ENCODE measurements around the gene UACA.

Gene UACA

DNA sequence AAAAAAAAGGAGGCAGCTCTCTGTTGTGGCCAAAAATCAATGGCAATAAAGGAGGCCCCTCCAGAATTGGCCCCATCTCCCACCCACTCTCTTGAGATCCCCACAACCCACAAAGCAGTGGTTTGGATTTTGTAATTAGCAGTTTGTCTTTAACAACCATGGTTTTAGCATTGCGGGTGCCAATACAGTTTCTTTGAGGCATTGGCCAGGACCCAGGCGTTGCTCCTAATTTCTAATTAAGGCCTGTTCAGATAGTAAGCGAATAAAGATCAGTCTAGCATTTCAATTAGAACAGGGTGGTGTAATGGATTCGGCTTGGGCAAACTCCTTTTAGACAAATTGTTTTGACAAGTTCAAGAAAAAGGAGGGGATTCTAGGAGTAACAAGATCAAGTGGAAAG lies 23.6 kb upstream of the UACA start:
- no peak for DNase-seq

DNA sequence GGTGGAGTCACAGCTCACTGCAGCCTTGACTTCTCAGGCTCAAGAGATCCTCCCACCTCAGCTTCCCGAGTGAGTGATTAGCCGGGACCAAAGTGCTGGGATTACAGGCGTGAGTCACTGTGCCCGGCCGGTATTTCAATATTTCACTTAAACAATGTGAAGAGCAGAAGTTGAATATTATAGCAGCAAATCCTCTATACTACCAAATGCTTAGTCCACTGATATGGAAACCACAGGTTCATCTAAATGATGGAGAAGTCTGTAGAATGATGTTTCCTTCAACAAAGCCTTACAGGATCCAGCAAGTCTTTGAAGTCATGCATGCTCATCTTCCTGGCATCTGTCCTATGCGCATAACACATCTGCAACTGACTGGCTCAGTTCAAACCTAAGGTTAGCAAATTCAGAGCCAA lies 20.3 kb upstream of the UACA start:
- DNase-seq = no peak

DNA sequence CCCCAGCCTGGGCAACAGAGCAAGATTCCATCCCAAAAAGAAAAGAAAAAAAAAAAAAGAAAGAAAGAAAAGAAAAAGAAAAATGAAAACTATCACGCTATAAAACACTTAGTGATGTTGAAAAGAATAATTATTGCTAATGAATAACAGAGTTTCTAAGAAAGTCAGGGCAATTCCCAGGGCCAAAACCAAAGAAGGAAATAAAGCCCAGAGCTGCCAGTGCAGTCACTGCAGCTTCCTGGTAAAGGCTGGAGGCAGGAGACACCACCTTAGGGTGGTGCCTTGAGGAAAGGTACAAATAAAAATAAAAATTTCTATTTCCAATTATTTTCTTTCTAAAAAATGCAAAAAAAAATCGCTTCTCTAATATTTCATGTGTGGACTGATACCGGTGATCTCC lies 19.7 kb upstream of the UACA start:
- DNase-seq = no peak

DNA sequence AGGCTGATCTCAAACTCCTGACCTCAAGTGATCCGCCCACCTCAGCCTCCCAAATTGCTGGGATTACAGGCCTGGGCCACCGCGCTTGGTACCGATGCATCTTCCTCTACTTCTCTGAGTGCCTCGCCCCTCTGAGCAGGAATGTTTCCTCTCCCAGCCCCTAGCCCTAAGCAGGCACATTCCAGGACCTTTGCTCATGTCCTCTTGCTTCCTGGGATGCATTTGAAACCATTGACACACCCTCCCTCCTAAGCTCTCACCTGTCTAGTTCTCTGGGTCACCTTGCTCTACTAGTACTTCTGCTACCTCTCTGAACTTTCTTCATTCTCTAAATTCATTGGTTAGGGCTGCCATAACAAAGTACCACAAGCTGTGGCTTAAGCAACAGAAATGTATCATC lies 17.9 kb upstream of the UACA start:
- DNase-seq = no peak

DNA sequence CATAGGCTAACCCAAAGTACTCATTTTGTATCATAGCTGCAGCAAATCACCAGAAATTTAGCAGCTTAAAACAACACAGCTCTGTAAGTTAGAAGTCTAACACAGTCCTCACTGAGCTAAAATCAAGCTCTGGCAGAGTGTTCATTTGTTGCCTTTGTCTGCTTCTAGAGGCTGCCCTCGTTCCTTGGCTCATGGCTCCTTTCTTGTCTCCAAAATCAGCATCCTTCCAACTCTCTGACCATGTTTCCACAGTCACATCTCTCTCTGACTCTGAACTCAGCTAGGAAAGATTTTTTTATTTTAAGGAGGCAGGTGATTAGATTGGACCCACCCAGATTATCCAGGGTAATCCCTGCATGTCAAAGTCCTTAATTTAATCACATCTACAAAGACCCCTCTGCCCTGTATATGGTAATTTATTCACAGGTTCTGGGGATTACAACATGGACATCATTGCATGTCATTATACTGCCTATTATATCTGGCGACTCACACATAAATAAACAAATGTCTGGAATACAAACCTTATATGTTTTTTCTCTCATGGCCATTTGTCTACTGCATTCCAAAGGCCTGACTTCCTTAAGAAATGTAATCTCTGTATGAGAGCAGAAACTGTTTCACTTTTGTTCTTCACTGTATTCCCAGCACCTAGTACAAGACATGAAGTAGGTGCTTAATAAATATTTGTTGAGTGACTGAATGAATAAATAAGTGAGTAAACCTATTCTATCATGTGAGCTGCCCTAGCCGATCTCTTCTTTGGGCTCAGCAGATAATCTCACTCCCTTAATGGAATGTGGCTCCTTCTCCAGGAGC lies 15.1 kb upstream of the UACA start:
- DNase-seq = no peak

DNA sequence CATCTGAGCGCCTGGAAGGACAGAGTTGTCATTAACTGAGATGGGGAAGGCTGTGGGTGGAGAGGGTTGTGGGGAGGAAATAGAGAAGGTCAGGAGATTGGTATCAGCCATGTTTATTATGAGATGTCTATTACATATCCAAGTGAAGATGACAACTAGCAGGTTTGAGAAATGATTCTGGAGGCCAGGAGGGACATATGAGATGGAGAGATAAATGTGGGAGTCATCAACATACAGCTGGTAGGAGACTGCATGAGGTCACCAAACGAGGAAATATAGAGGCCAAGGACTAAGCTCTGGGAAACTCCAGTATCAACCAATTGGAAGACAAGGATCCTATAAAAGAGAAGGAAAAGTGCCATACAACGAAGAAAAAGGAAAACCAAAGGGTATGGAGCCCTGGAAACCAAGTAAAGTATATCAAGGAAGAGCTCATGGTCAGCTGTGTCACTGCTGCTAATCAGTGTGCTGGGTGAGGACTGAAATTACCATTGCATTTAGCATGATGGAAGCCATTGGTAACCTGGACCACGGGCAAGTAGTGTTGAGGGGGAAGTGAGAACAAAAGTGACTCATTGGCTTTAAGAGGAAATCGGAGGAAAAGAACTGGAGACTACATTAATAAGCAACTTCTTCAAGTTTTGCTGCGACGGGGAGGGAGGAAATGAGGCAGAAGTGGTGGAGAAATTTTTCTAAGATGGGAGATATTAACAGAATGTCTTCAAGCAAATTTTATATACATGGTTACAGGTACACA lies 14.0 kb upstream of the UACA start:
- no peak for DNase-seq

DNA sequence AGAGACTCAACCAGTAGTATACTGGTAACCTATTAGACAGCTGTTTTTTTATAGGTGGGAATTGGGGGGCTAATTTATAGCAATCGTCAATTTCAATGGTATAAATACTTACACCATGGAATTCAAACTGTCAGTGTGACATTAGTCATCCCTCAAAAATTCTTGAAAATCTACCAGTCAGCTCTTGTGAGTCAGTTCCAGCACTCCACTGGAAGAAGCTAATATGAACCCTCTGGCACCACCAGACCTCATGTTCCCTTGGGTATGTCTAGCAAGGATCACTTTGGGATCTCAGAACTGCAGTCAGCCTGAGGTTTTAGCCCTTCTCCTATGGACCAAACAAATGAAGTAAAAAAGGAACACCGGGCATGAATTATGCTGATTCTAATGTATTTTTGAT lies 11.8 kb upstream of the UACA start:
- no peak for DNase-seq

DNA sequence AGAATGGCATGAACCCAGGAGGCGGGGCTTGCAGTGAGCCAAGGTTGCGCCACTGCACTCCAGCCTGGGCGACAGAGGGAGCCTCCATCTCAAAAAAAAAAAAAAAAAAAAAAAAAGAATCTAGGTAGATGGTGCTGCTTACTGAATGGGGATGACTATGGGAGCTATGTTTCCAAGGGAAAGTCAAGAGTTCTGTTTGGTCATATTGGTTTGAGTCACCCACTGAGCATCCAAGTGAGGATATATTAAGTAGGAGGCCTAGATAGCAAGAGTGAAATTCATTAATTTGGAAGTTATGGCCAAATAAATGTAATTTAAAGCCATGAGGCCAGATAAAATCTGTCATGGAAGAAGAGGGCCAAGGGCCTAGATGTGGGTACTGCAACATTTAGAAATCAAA lies 9.0 kb upstream of the UACA start:
- no peak for DNase-seq

DNA sequence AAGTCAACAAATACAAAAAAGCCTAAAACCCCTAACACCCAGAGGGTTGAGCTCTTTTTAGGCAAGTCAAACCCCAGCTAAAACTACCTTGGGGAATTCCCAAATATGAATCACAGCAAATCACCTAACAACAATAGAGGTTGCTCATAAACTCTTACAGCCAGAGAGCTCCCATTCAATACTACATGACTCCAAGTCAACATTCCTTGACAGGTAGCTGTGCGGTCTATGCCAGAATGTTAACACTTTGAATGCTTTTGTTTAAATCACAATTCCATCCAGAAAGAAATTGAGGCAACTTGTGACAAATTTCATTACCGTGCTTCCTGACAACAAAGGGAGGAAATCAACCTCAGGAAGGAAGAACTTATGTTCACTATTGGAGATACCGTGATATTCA lies 7.5 kb upstream of the UACA start:
- DNase-seq = no peak

DNA sequence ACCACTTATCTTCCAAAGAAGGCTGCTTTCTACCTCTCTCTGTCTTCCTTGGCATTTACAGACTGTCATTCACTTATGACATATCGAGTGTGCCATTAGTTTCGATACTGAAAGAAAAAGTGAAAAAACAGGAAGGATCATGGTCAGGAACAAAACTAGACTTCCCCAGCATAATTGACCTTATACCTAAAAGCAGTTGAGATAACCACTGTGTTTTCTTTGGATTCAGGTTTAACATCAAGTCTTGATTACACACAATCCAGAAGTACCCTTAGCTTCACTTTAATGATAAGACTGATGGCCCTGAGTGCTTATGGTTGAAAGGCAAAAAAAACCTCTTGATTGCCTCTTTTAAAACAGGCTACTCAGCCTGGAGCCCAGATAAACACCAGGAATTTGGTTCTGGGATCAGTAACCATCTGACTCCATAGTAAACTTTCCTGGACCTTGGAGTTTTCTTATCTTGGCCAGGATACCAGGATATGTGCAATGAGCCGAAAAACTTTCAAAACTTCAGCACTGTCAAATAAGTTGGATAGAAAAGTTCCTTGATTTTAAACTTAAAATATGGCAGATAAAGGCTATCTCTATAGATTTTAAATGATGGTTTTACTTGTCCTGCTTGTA lies 5.0 kb upstream of the UACA start:
- no peak for DNase-seq

DNA sequence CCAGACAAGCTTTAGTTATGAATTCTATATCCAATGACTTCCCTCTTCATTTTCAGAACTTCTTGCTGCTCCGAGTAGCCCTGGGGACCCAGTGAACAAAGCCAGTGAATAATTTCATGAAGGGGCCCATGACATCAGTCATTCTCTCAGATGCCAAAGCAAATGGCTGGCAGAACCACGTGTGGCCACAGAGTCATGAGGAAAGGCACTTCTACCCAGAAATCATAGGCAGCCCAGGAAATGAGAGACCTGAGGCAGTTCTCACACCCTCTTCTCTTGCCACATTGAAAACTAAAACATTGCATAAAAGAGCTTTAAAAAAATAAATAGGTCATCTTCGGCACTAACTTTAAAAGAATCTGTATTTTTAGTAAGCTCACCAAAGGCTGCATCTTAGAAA lies 4.3 kb upstream of the UACA start:
- DNase-seq = no peak

DNA sequence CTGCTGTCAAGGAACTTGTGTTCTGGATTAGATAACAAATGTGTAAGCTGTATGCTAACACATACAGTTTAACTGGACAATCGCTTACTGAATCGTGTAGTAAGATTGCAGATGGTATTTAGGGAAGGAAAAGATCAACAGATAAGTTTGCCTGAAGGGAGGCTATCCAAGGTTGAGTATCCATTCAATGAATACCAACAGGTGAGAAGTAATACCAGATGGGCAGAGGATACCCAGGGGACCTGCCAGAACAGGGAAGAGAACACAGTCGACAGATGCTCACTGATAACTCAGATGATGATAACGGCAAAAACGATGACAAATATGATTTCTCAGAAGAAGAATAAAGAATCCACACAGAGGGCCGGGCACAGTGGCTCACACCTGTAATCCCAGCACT lies 3.2 kb upstream of the UACA start:
- DNase-seq = no peak

DNA sequence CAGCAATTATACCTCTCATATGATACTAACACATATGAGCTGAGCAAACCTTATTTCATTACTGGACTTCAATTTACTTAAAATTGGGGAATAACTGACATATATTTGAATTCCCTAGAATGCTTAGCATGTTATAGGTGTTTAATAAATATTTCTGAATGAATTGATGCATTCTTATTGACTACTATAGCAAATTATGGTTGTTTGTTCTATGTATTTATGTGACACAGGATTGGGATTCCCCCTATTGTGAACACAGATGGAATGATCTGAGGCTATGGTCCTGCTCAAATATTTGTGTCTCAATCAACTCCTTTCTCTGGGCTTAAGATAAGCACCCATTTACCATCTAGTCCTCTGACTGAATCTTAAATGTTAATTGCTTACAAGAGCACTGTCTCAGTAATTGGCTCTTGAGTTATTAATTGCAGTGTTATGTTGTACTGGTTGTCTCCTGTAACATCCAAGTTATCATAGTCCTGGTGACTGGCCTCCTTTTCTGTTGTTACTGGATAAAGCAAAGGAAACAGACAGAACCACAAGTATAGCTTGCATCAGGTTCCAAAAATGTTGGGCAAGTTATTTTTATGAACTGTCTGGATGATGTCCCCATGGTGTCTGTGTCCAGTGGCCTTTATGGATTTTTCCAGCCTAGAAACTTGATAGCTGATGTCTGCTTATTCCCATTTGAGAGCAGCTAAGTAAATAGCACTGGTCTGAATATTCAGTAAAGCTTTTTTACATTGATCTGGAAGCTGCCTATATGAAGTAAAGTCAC lies 2.3 kb upstream of the UACA start:
- DNase-seq = no peak

DNA sequence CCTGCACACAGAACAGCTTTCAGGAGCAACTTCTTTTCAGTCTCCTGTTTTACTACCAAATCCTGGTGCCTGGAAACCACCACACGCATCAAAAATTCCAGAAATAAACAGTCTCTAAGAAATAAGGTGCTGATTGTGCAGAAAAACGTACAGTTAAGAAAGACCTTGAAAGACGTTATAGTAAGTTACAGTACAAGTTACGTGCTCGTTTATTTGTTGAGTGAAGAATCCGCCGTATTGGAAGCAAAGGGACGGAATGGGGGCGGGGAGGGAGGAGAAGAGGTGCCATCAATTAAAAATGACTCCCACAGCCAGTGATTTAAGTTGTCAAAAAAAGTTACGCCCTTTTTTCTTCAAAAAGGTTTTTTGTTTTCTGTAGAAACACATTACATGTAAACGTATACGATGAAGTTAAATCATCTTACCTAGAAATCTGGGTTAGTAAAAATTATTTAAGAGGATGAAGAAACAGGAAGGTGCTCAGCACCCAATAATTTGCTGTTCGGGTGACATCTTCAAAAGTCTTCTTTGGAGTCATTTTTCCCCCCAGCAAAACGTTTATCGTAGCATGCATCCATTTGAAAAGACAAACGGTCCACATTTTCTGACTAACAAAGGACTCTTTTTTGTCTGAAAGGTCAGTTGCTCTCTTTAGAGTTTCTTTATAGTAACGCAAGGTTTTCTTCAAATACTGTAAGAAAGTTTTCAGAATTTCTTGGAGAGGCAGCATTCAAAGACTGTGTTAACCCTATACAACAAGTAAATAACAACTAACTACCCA lies 782 bp upstream of the UACA start:
- no peak for DNase-seq

DNA sequence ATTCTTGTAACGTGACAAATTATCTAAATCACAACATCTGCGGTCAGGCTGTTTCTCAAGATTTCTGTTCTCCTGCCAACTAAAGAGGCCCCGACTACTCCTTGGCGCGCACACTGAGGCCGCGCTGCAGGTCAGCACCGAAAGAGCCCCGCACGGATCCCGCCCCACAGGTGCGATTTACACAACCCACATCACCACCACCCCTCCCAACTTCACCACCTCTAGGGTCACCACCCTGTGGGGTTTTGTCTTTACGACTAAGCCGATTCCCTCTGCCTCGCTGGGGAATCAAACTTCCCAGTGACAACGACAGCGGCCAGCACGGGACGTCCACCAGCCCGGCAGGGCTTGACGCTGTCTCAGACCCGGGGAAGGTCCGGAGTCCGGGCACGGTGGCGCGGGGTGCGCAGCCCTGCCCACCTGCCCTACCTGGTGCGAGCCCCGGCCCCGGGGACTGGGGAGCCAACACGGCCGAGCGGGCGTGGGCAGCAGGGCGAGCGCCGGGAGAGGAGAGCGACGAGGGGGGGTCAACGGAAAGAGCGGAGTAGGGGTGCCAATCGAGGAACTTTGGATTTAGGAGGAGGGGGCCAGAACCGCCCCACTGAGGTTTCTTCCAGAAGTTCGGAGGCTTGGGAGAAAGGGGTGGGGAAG lies 764 bp downstream of the UACA start:
- no peak for DNase-seq

DNA sequence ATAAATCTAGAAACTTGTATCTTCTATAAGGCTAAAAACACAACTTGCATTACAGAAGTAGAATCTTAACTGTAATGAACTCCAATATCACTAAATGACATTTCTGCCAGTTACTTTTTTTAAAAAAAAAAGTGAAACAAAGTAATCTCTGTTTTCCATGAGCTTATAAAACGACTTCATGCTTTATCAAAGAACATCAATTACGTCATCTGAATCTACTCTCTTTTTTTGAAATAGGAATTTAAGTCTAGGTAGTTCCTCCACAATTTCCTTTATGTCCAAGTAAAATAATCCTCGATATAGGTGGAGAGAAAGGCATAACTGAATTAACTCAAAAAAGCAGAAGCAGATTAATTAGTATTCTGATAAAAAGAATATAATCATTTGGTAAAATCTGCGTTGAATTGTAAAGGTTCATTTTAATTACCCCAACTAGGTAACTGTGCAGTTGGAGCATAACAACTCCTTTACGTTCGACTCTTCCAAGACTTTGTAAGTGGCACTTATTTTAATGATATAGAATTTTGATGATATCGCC lies 1.4 kb downstream of the UACA start:
- no peak for DNase-seq

DNA sequence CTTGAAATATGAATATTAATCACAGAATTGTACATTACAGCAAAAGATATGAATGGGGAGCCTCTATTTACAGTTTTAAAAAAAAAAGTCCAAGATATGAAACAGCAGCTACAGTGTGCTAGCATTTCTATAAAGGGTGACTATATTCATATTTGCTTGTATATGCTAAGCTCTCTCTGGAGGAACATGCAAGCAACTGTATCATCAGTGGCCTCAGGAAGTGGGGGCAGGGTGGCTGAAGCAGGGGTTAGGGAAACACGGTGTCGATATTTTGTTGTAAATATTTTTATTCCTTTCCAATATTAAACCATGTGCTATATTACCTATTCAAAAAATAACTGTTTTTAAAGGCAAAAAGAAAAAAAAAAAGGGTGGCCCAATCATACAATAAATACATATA lies 2.3 kb downstream of the UACA start:
- DNase-seq = no peak

DNA sequence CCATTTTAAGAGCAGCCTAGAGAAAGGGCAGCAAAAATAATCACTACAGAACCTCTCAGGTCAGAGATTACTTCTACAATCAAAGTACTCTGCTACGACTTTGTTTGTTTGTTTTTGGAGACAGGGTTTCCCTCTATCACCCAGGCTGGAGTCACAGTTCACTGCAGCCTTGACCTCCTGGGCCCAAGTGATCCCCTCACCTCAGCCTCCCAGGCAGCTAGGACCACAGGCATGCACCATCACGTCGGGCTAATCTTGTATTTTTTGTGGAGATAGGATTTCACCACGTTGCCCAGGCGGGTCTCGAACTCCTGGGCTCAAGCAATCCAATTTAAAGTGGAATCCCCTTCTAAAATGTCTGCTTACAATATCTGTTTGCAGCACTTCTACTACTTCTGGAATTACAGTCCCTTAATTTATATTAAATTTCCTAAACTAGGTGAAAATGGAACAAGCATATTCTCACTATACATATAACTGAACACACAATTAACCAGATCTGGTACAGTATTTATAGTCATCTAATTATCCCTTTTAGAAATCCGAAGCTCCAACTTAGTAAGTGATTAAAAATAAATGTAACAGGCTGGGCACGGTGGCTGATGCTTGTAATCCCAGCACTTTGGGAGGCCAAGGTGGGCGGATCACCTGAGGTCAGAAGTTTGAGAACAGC lies 4.4 kb downstream of the UACA start:
- no peak for DNase-seq

DNA sequence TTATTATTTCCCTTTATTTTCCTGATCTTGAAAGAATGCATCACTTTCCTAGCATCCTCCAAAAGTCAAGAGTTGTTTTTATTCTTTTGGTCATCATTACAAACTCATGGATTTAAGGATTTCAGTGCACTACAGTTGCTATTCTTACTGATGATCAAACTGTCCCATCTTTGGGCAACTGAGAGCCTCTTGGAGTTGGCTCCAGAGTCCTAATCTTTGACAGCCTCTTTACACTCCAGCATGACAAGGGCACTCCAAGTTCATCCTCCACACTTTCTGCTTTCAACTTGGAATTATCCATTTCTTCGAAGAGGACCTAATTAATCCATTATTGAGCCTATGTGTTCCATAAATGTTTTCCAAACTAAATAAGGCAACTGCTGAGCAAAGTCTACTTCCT lies 5.7 kb downstream of the UACA start:
- DNase-seq = no peak

DNA sequence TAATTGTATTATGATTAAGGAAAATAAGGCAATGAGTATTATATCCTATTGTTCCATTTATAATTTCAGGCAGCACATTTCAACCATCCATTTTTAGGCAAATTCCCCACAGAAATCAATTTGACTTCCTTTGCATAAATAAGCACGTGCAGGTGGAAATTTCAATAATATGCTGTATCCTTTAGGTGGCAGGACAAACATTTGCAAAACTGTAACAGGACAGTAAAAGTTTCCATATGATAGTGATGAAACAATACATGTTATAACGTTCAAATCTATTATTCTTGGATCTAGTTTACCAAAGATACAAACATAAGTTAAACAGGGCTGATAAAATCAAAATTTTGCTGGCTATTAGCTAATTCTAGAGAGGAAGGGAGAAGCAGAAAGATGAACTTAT lies 8.5 kb downstream of the UACA start:
- DNase-seq = no peak

Measured in CD4-positive, alpha-beta T cell treated with Interleukin-12 subunit alpha and Interleukin-12 subunit beta, for 1 hour (primary cell).